ENCODE results near the gene ADAMTSL1. TPM values are rescaled to one million over a fixed set of nuclear protein-coding genes. Genes with fewer than 3 reads are reported as not detected.

The ADAMTSL1 gene
- total and polyA plus RNA-seq, 2 donors from 2014 or later = 3.0 to 27.3 TPM

- Histone ChIP-seq H3K36me3 (ENCODE audit: control insufficient read depth in 2 of 3, insufficient read depth in 3 of 3, low read length in 3 of 3) (no peaks in the 10 kb centered on the region), H3K27ac (ENCODE audit: low read depth in 2 of 2, low read length in 2 of 2) (no peak overlapping the region), H3K27me3 (ENCODE audit: control insufficient read depth, insufficient read depth, low read length) (no peaks in the 10 kb centered on the region), H3K9me3 (ENCODE audit: control insufficient read depth in 2 of 3, insufficient read depth in 1 of 3, low read length in 3 of 3) (no peaks in the 10 kb centered on the region), H3K4me3 (ENCODE audit: low read length in 3 of 3) (no peak overlapping the region), H3K9ac (ENCODE audit: low read length in 3 of 3) (no peak overlapping the region), H3K4me1 (ENCODE audit: control insufficient read depth in 2 of 3, insufficient read depth in 2 of 3, low read depth in 1 of 3, low read length in 3 of 3) (no peaks in the 10 kb centered on the region)
- no peak for DNase-seq
- TF ChIP-seq CTCF (IDR thresholded peaks at IDR 0.05; ENCODE audit: borderline replicate concordance, extremely low read depth, insufficient read depth) = no peak
- intact Hi-C loops (cut with DNase I) = no loop called here
- no peak for FAIRE-seq
These were observed 45.3 kb upstream of the ADAMTSL1 start for GRCh38 chr9:18428661-18429060.

- no peak overlapping the region for H3K9ac ChIP-seq (ENCODE audit: low read length in 3 of 3)
- H3K4me1 ChIP-seq (ENCODE audit: control insufficient read depth in 2 of 3, insufficient read depth in 2 of 3, low read depth in 1 of 3, low read length in 3 of 3) = no peaks in the 10 kb centered on the region
- no peaks in the 10 kb centered on the region for H3K27me3 ChIP-seq (ENCODE audit: control insufficient read depth, insufficient read depth, low read length)
- H3K4me3 ChIP-seq (ENCODE audit: low read length in 3 of 3) = no peak overlapping the region
- H3K27ac ChIP-seq (ENCODE audit: low read depth in 2 of 2, low read length in 2 of 2) = no peak overlapping the region
- DNase-seq (no peak), FAIRE-seq (no peak)
- H3K9me3 ChIP-seq (ENCODE audit: control insufficient read depth in 2 of 3, insufficient read depth in 1 of 3, low read length in 3 of 3) = no peaks in the 10 kb centered on the region
- intact Hi-C loops (cut with DNase I) = no loop called here
- TF ChIP-seq CTCF (IDR thresholded peaks at IDR 0.05; ENCODE audit: borderline replicate concordance, extremely low read depth, insufficient read depth) = no peak
- H3K36me3 ChIP-seq (ENCODE audit: control insufficient read depth in 2 of 3, insufficient read depth in 3 of 3, low read length in 3 of 3) = no peaks in the 10 kb centered on the region
These were observed 44.9 kb upstream of the ADAMTSL1 start for GRCh38 chr9:18429070-18429469.

GRCh38 chr9:18433620-18434019 is 40.3 kb upstream of the ADAMTSL1 start:
- FAIRE-seq (no peak), DNase-seq (no peak)
- Histone ChIP-seq H3K4me1 (ENCODE audit: control insufficient read depth in 2 of 3, insufficient read depth in 2 of 3, low read depth in 1 of 3, low read length in 3 of 3) (peaks cover 0 to 7% (median 5%) of the 10 kb centered on the region in 3 donors), H3K27ac (ENCODE audit: low read depth in 2 of 2, low read length in 2 of 2) (no peak overlapping the region), H3K9me3 (ENCODE audit: control insufficient read depth in 2 of 3, insufficient read depth in 1 of 3, low read length in 3 of 3) (no peaks in the 10 kb centered on the region), H3K36me3 (ENCODE audit: control insufficient read depth in 2 of 3, insufficient read depth in 3 of 3, low read length in 3 of 3) (no peaks in the 10 kb centered on the region), H3K9ac (ENCODE audit: low read length in 3 of 3) (no peak overlapping the region), H3K27me3 (ENCODE audit: control insufficient read depth, insufficient read depth, low read length) (no peaks in the 10 kb centered on the region), H3K4me3 (ENCODE audit: low read length in 3 of 3) (no peak overlapping the region)
- intact Hi-C loops (cut with DNase I) = no loop called here
- TF ChIP-seq CTCF (IDR thresholded peaks at IDR 0.05; ENCODE audit: borderline replicate concordance, extremely low read depth, insufficient read depth) = no peak
